Ascending aorta (tissue), 2 donors: Measurements from ENCODE around the gene RBP3. TPM values are rescaled to one million over a fixed set of nuclear protein-coding genes. Genes with fewer than 3 reads are reported as not detected.

Experiments used
- DNase-seq, 2 donors: peaks; one replicate each; pipeline ENCODE4 v3.0.0-alpha.2; 2019; ENCODE audit warnings: low spot score in 2 of 2
- H3K27ac ChIP-seq, 2 donors: fragments of 200-600 bp; sonication (generic); one replicate each; pipeline ENCODE4 v1.5.1; 2016 to 2017; ENCODE audit warnings: mild to moderate bottlenecking in 1 of 2
- H3K27me3 ChIP-seq: fragments of 200-600 bp; sonication (generic); one replicate; pipeline ENCODE4 v1.5.1; 2017
- H3K36me3 ChIP-seq, 2 donors: fragments of 200-600 bp; sonication (generic); one replicate each; pipeline ENCODE4 v1.5.1; 2016
- H3K4me1 ChIP-seq, 2 donors: fragments of 200-600 bp; sonication (generic); one replicate each; pipeline ENCODE4 v1.5.1; 2016 to 2017; ENCODE audit warnings: mild to moderate bottlenecking in 1 of 2
- H3K4me3 ChIP-seq, 2 donors: fragments of 200-600 bp; sonication (generic); one replicate each; pipeline ENCODE4 v1.5.1; 2016 to 2017; ENCODE audit warnings: mild to moderate bottlenecking in 1 of 2
- H3K9me3 ChIP-seq, 2 donors: fragments of 200-600 bp; sonication (generic); one replicate each; pipeline ENCODE4 v1.5.1; 2016
- intact Hi-C: fragments of 100-400 bp; cut with DNase I; formaldehyde crosslinking; loops from one replicate; pipeline ENCODE4 v1.15.1; 2023
- total RNA-seq: library from RNA; depleted of rRNA; stranded (reverse); fragments of >200 nt; gene quantifications from one replicate; pipeline ENCODE4 v1.1.0, GENCODE V29; 2016
- TF ChIP-seq, protein P1 (sequence below), 3 experiments: fragments of 200-600 bp in 2 of 3; fragments of 450-650 bp in 1 of 3; sonication (generic) in 2 of 3; IDR thresholded peaks; one replicate each; pipeline ENCODE4 v1.5.1; 2016 to 2019; ENCODE audit warnings: antibody characterized with exemption in 3 of 3, mild to moderate bottlenecking in 1 of 3, moderate library complexity in 1 of 3

Gene RBP3
- total RNA-seq, 1 donor from 2014 or later: not detected

DNA sequence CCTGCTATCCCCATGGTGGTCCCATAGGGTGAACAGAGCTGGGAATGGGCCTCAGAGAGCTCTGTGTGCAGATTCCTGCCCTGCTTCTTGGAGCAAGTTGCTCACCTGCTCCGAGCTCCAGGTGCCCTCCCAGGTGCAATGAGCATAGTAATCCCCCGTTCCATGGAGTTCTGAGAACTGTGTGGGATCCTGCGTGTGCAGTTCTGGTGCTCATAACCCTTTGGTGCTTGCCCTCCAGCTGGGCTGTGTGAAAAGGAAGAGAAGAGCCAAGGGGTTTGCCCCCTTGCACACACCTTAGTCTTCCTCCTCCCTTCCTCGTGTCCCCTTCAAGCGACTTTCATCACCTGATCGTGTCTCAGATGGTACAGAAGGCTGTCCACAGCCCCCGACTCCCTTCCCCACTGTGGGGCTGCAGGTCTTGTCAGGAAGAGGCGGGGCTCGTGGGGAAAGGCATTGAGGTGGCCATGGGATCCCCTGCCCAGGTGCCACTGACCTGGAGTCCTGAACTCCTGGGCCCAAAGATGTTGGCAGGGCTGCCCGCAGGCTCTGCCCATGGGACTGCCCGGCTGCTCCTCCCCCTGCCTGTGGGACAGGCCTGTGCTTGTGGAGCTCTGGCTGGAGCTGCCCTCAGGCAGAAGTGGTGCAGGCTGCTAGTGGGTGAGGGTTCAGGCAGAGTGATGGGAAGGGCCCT, 57.8 kb downstream of the RBP3 start:
- no peak for DNase-seq

DNA sequence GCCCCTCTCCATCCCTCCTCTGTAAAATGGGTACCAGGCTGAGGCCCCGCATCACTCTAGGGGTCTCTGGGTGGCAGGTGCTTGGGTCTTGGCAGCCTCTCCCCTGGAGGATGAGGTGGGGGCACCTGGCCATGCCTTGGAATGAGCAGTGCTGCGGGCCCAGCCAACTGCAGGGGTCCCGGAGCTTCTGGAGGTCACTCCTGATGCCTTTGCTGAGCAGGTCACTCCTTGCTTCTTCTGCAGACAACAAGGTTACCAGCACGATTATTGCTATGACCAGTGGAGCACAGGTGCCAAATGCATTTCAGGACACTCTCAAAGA, 58.3 kb downstream of the RBP3 start:
- no peaks in the 10 kb centered on the region for H3K9me3 ChIP-seq
- no peak overlapping the region for H3K27ac ChIP-seq
- TF ChIP-seq, protein P1, sequence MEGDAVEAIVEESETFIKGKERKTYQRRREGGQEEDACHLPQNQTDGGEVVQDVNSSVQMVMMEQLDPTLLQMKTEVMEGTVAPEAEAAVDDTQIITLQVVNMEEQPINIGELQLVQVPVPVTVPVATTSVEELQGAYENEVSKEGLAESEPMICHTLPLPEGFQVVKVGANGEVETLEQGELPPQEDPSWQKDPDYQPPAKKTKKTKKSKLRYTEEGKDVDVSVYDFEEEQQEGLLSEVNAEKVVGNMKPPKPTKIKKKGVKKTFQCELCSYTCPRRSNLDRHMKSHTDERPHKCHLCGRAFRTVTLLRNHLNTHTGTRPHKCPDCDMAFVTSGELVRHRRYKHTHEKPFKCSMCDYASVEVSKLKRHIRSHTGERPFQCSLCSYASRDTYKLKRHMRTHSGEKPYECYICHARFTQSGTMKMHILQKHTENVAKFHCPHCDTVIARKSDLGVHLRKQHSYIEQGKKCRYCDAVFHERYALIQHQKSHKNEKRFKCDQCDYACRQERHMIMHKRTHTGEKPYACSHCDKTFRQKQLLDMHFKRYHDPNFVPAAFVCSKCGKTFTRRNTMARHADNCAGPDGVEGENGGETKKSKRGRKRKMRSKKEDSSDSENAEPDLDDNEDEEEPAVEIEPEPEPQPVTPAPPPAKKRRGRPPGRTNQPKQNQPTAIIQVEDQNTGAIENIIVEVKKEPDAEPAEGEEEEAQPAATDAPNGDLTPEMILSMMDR (IDR thresholded peaks at IDR 0.05): no peak
- intact Hi-C loops: no loop called here
- H3K36me3 ChIP-seq: no peaks in the 10 kb centered on the region
- no peak for DNase-seq
- H3K4me1 ChIP-seq: peaks cover 0 to 6% of the 10 kb centered on the region in 2 donors
- H3K27me3 ChIP-seq: no peaks in the 10 kb centered on the region
- H3K4me3 ChIP-seq: no peak overlapping the region

More for the DNA sequence above, 57.8 kb downstream of the RBP3 start:
- Histone ChIP-seq H3K27ac (no peak overlapping the region), H3K4me3 (no peak overlapping the region), H3K4me1 (peaks cover 0 to 6% of the 10 kb centered on the region in 2 donors), H3K27me3 (no peaks in the 10 kb centered on the region), H3K36me3 (no peaks in the 10 kb centered on the region), H3K9me3 (no peaks in the 10 kb centered on the region)
- intact Hi-C loops: no loop called here
- TF ChIP-seq, protein P1 (IDR thresholded peaks at IDR 0.05): no peak

- Histone ChIP-seq H3K36me3 (no peaks in the 10 kb centered on the region), H3K27me3 (no peaks in the 10 kb centered on the region), H3K4me3 (no peak overlapping the region), H3K4me1 (peaks cover 0 to 6% of the 10 kb centered on the region in 2 donors), H3K9me3 (no peaks in the 10 kb centered on the region), H3K27ac (no peak overlapping the region)
- TF ChIP-seq, protein P1 (IDR thresholded peaks at IDR 0.05): no peak
- intact Hi-C loops: no loop called here
- no peak for DNase-seq
Measured at GRCh38 chr10:47406870-47407691, 58.9 kb downstream of the RBP3 start.

Other genes starting within 250 kb of the RBP3 start
- 1.2 TPM for gene GDF10, start 48.2 kb upstream of the RBP3 start, total RNA-seq
- gene GDF2, start 25.9 kb upstream of the RBP3 start, total RNA-seq: 0.21 TPM
- gene ZNF488, start 35.9 kb downstream of the RBP3 start, total RNA-seq: not detected
- not detected for gene ANXA8, start 135.8 kb downstream of the RBP3 start, total RNA-seq
- gene FAM25G, start 143.3 kb downstream of the RBP3 start, total RNA-seq: not detected
- 8.7 TPM for gene AGAP9, start 175.3 kb downstream of the RBP3 start, total RNA-seq